ENCODE data around the gene CFAP100. TPM values are rescaled to one million over a fixed set of nuclear protein-coding genes. Genes with fewer than 3 reads are reported as not detected.

Gene CFAP100
- total and polyA plus RNA-seq, 7 experiments from 2014 or later = not detected

DNA sequence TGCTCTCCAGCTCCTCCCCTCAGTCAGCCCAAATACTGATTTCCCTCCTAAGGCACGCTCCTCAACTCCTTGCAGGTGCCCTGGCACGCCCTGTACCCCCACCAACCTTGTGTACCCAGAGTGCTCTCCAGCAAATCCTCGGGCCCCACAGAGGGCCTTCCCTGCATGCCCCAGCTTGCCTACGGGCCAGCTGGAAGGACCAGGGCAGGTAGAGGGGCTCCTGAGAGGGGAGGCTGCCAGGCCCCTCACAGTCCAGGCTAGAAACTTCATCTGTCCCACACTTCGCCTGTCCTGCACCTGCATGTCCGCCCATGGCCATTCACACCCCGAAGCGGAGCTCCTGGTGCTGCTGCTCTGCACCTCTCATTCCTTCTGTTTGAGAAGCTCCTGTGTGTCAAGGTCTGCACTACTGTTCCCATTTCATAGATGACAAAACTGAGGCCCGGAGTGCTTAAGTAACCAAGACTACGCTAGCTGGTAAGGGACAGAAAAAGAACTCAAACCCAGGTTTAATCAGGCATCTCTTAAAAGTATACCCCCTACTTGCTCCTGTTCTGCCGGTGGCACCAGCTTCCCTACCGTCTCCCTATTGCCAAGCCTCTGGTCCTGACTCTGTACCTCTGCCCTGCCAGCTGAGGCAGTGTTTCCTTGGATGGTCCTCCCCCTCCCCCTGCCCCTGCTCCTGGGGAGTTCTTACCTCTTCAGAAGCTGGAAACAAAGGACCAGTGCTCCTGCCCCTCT is 45.4 kb downstream of the CFAP100 start:
- Histone ChIP-seq H3K4me1 (ENCODE audit: control insufficient read depth in 2 of 2, insufficient read depth in 2 of 2, low read length in 2 of 2) (no peaks in the 10 kb centered on the region), H3K9me3 (ENCODE audit: control insufficient read depth in 2 of 3, low read length in 3 of 3) (no peaks in the 10 kb centered on the region), H3K36me3 (ENCODE audit: control insufficient read depth in 2 of 3, insufficient read depth in 3 of 3, low read length in 3 of 3) (peaks cover 0 to 71% (median 13%) of the 10 kb centered on the region in 3 experiments), H3K4me3 (ENCODE audit: low read length) (no peak overlapping the region), H3K27me3 (ENCODE audit: control insufficient read depth in 2 of 2, insufficient read depth in 2 of 2, low read length in 2 of 2) (no peaks in the 10 kb centered on the region), H3K27ac (ENCODE audit: low read depth, low read length) (no peak overlapping the region)
- Mint-ChIP-seq H3K27ac (no peak overlapping the region), H3K4me1 (no peaks in the 10 kb centered on the region), H3K9me3 (peaks cover 0 to 2% (median 0%) of the 10 kb centered on the region in 11 donors), H3K36me3 (peaks cover 0 to 50% (median 16%) of the 10 kb centered on the region in 5 donors), H3K27me3 (no peaks in the 10 kb centered on the region), H3K4me3 (no peak overlapping the region)
- ChIA-PET CTCF (no interaction called here), POLR2A (no interaction called here)
- DNase-seq (no peak), ATAC-seq (no peak)
- intact Hi-C loops (cut with micrococcal nuclease) = no loop called here

GRCh38 chr3:126440709-126440995 is 45.9 kb downstream of the CFAP100 start:
- Histone ChIP-seq H3K27me3 (ENCODE audit: control insufficient read depth in 2 of 2, insufficient read depth in 2 of 2, low read length in 2 of 2) (no peaks in the 10 kb centered on the region), H3K4me3 (ENCODE audit: low read length) (no peak overlapping the region), H3K27ac (ENCODE audit: low read depth, low read length) (no peak overlapping the region), H3K36me3 (ENCODE audit: control insufficient read depth in 2 of 3, insufficient read depth in 3 of 3, low read length in 3 of 3) (peaks cover 0 to 68% (median 13%) of the 10 kb centered on the region in 3 experiments), H3K9me3 (ENCODE audit: control insufficient read depth in 2 of 3, low read length in 3 of 3) (no peaks in the 10 kb centered on the region), H3K4me1 (ENCODE audit: control insufficient read depth in 2 of 2, insufficient read depth in 2 of 2, low read length in 2 of 2) (no peaks in the 10 kb centered on the region)
- H3K4me3 Mint-ChIP-seq = no peak overlapping the region
- POLR2A ChIA-PET = no interaction called here
- intact Hi-C loops (cut with micrococcal nuclease) = no loop called here
- peaks cover 0 to 48% (median 14%) of the 10 kb centered on the region in 5 donors for H3K36me3 Mint-ChIP-seq
- no peak for ATAC-seq
- no peaks in the 10 kb centered on the region for H3K27me3 Mint-ChIP-seq
- CTCF ChIA-PET = no interaction called here
- H3K9me3 Mint-ChIP-seq = peaks cover 0 to 2% (median 0%) of the 10 kb centered on the region in 11 donors
- H3K27ac Mint-ChIP-seq = no peak overlapping the region
- no peak for DNase-seq
- no peaks in the 10 kb centered on the region for H3K4me1 Mint-ChIP-seq

GRCh38 chr3:126441256-126441880 is 46.7 kb downstream of the CFAP100 start:
- Histone ChIP-seq H3K36me3 (ENCODE audit: control insufficient read depth in 2 of 3, insufficient read depth in 3 of 3, low read length in 3 of 3) (peaks cover 0 to 68% (median 13%) of the 10 kb centered on the region in 3 experiments), H3K27me3 (ENCODE audit: control insufficient read depth in 2 of 2, insufficient read depth in 2 of 2, low read length in 2 of 2) (no peaks in the 10 kb centered on the region), H3K27ac (ENCODE audit: low read depth, low read length) (no peak overlapping the region), H3K9me3 (ENCODE audit: control insufficient read depth in 2 of 3, low read length in 3 of 3) (no peaks in the 10 kb centered on the region), H3K4me3 (ENCODE audit: low read length) (no peak overlapping the region), H3K4me1 (ENCODE audit: control insufficient read depth in 2 of 2, insufficient read depth in 2 of 2, low read length in 2 of 2) (no peaks in the 10 kb centered on the region)
- H3K4me3 Mint-ChIP-seq = no peak overlapping the region
- peaks cover 0 to 4% (median 0%) of the 10 kb centered on the region in 7 donors for H3K4me1 Mint-ChIP-seq
- peaks cover 0 to 2% (median 0%) of the 10 kb centered on the region in 11 donors for H3K9me3 Mint-ChIP-seq
- H3K27me3 Mint-ChIP-seq = no peaks in the 10 kb centered on the region
- CTCF ChIA-PET = no interaction called here
- H3K36me3 Mint-ChIP-seq = peaks cover 0 to 49% (median 14%) of the 10 kb centered on the region in 5 donors
- intact Hi-C loops (cut with micrococcal nuclease) = no loop called here
- H3K27ac Mint-ChIP-seq = no peak overlapping the region
- POLR2A ChIA-PET = no interaction called here
- ATAC-seq = no peak
- no peak for DNase-seq

DNA sequence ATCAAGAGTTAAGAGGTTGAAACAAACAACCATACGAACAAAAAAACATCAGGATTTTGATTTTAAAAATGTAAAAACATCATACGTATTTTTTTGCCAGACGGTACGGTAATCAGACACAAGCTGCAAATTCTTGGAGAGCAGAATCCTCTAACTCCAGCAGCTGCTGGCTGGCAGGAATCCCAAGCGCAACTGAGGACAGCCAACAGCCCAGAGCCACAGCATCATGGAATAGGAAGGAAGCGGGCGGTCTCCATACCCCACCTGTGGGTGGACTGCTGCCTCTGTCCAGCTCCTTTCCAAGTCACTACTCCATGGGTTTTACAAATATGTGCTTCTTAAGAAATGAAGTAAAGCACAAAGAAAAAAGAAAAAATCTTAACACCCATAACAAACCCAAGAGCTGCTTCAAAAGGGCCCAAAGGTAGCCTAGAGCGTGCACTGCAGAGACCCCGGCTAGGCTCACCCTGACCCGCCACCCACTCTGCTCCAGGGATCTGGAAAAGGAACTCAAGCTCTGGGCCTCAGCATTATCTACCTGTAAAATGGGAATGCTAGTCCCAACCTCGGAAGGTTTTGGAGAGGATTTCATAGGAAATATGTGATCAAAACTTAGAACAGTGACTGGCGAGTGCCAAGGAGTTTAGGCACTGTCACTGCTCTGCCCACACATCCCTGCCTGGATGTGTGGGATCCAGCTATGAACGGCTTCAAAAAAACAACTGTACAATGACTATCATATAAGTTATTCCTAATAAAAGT is 47.6 kb downstream of the CFAP100 start:
- intact Hi-C loops (cut with micrococcal nuclease) = no loop called here

DNA sequence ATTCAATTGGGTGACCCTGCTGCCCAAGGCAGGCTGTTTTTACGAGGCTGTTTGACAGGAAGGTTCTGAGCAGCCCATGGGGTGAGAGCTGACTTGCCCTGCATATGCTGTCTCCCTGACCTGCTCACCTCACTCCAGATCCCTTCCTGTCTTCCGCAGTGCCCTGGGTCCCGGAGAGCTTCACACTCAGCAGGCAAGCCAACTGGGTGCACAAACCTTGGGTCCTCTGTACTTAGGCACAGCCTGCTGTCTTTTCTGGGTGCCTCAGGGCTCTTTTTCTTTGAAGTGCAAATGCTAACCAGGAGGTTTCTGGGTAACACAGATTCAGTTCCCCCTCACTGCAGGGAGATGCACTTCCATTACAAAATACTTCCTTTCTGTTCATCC is 48.1 kb downstream of the CFAP100 start:
- no peak for DNase-seq

More for the DNA sequence above, 47.6 kb downstream of the CFAP100 start:
- Mint-ChIP-seq H3K9me3 (peaks cover 0 to 2% (median 0%) of the 10 kb centered on the region in 11 donors), H3K36me3 (peaks cover 0 to 40% (median 5%) of the 10 kb centered on the region in 5 donors), H3K27me3 (no peaks in the 10 kb centered on the region), H3K4me3 (no peak overlapping the region), H3K27ac (no peak overlapping the region), H3K4me1 (peaks cover 0 to 4% (median 0%) of the 10 kb centered on the region in 7 donors)
- H3K4me3 ChIP-seq (ENCODE audit: low read length) = no peak overlapping the region
- no peak for ATAC-seq
- CTCF ChIA-PET = no interaction called here
- H3K27ac ChIP-seq (ENCODE audit: low read depth, low read length) = no peak overlapping the region
- DNase-seq = no peak
- no peaks in the 10 kb centered on the region for H3K9me3 ChIP-seq (ENCODE audit: control insufficient read depth in 2 of 3, low read length in 3 of 3)
- POLR2A ChIA-PET = no interaction called here
- peaks cover 0 to 60% (median 6%) of the 10 kb centered on the region in 3 experiments for H3K36me3 ChIP-seq (ENCODE audit: control insufficient read depth in 2 of 3, insufficient read depth in 3 of 3, low read length in 3 of 3)
- no peaks in the 10 kb centered on the region for H3K27me3 ChIP-seq (ENCODE audit: control insufficient read depth in 2 of 2, insufficient read depth in 2 of 2, low read length in 2 of 2)
- no peaks in the 10 kb centered on the region for H3K4me1 ChIP-seq (ENCODE audit: control insufficient read depth in 2 of 2, insufficient read depth in 2 of 2, low read length in 2 of 2)

GRCh38 chr3:126445506-126445905 is 50.8 kb downstream of the CFAP100 start:
- ChIA-PET CTCF (no interaction called here), POLR2A (no interaction called here)
- H3K4me3 ChIP-seq (ENCODE audit: low read length) = no peak overlapping the region
- intact Hi-C loops (cut with micrococcal nuclease) = no loop called here
- peaks cover 0 to 2% (median 0%) of the 10 kb centered on the region in 11 donors for H3K9me3 Mint-ChIP-seq
- H3K36me3 ChIP-seq (ENCODE audit: control insufficient read depth in 2 of 3, insufficient read depth in 3 of 3, low read length in 3 of 3) = peaks cover 0 to 60% (median 0%) of the 10 kb centered on the region in 3 experiments
- H3K27ac Mint-ChIP-seq = peak overlapping the region in 1 of 9 donors; percentile 38
- DNase-seq (no peak), ATAC-seq (no peak)
- H3K36me3 Mint-ChIP-seq = peaks cover 0 to 17% (median 0%) of the 10 kb centered on the region in 5 donors
- H3K4me3 Mint-ChIP-seq = no peak overlapping the region
- no peak overlapping the region for H3K27ac ChIP-seq (ENCODE audit: low read depth, low read length)
- H3K4me1 Mint-ChIP-seq = peaks cover 0 to 8% (median 0%) of the 10 kb centered on the region in 7 donors
- no peaks in the 10 kb centered on the region for H3K27me3 ChIP-seq (ENCODE audit: control insufficient read depth in 2 of 2, insufficient read depth in 2 of 2, low read length in 2 of 2)
- H3K27me3 Mint-ChIP-seq = no peaks in the 10 kb centered on the region
- no peaks in the 10 kb centered on the region for H3K9me3 ChIP-seq (ENCODE audit: control insufficient read depth in 2 of 3, low read length in 3 of 3)
- no peaks in the 10 kb centered on the region for H3K4me1 ChIP-seq (ENCODE audit: control insufficient read depth in 2 of 2, insufficient read depth in 2 of 2, low read length in 2 of 2)

More for the DNA sequence above, 48.1 kb downstream of the CFAP100 start:
- no peak for ATAC-seq
- peaks cover 0 to 35% (median under 1%) of the 10 kb centered on the region in 5 donors for H3K36me3 Mint-ChIP-seq
- ChIA-PET CTCF (no interaction called here), POLR2A (no interaction called here)
- H3K9me3 Mint-ChIP-seq = peaks cover 0 to 2% (median 0%) of the 10 kb centered on the region in 11 donors
- H3K27ac Mint-ChIP-seq = peak overlapping the region in 1 of 9 donors; percentile 63
- H3K27me3 ChIP-seq (ENCODE audit: control insufficient read depth in 2 of 2, insufficient read depth in 2 of 2, low read length in 2 of 2) = no peaks in the 10 kb centered on the region
- H3K27ac ChIP-seq (ENCODE audit: low read depth, low read length) = no peak overlapping the region
- no peaks in the 10 kb centered on the region for H3K9me3 ChIP-seq (ENCODE audit: control insufficient read depth in 2 of 3, low read length in 3 of 3)
- intact Hi-C loops (cut with micrococcal nuclease) = no loop called here
- no peak overlapping the region for H3K4me3 Mint-ChIP-seq
- H3K27me3 Mint-ChIP-seq = no peaks in the 10 kb centered on the region
- H3K4me3 ChIP-seq (ENCODE audit: low read length) = no peak overlapping the region
- H3K4me1 Mint-ChIP-seq = peaks cover 0 to 6% (median 0%) of the 10 kb centered on the region in 7 donors
- H3K4me1 ChIP-seq (ENCODE audit: control insufficient read depth in 2 of 2, insufficient read depth in 2 of 2, low read length in 2 of 2) = no peaks in the 10 kb centered on the region
- H3K36me3 ChIP-seq (ENCODE audit: control insufficient read depth in 2 of 3, insufficient read depth in 3 of 3, low read length in 3 of 3) = peaks cover 0 to 60% (median 6%) of the 10 kb centered on the region in 3 experiments

Data from naive thymus-derived CD4-positive, alpha-beta T cell (primary cell).